Islet precursor cell (in vitro differentiated cells): ENCODE data around the gene ULK4.
A peak's percentile ranks its signal among the peaks of the same experiment; 100 is the strongest.
"Not testable (repeated sequence)": the region's sequence is repeated elsewhere in the genome, so short reads cannot be mapped to it uniquely, and the experiment has no call there.

Experiments used
- DNase-seq: peaks from one replicate; pipeline ENCODE4 v3.0.0-alpha.2; 2018

Gene ULK4

DNA sequence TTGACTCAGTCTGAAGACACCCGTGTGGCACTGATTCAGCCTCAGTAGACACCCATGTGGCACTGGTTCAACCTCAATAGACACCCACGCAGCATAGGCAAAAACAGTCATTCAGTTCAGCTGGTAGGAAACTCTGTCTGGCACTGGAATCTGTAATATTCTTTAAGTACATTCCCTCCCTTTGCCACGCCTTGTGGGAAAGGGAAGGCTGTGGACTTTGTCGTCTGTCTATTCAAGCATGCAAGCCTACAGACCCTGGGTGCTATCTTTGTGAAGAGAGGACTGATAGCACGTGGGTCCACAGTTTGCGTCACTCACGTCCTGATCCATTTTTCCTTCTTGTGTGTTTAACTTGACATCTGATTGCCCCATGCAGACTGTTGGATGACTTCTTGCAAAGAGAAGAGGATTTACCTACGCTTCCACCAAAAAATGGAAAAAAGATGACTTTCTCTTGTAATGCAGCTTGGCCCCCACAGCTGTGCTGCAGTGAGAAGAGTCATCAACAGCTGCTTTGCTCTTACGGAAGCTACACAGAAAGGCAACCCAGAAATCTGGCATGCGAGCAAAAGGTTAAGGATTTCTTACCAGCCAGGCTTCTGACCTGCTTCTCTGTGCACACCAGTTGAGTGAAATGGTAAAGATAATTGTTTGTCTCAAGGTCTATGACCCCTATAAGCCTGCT, 278.1 kb downstream of the ULK4 start:
- DNase-seq, result no peak

DNA sequence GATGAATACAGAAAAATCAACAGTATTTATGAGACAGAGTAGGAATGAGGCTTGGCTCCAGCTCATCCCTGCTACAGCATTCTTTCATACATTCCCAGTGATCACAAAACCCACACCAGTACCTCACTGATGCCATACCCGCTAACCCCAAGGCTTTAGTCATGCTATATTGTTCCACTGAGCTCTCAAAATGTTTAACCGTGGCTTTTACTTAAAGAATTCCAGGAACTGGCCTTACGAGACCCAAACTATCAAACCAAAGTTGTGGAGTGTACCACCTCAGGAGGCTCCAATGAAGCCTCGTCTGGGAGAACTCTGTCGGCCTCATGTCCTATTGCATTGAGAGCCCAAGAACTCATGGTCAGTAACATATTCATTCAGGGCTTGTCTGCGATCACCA, 278.9 kb downstream of the ULK4 start:
- DNase-seq, result no peak

DNA sequence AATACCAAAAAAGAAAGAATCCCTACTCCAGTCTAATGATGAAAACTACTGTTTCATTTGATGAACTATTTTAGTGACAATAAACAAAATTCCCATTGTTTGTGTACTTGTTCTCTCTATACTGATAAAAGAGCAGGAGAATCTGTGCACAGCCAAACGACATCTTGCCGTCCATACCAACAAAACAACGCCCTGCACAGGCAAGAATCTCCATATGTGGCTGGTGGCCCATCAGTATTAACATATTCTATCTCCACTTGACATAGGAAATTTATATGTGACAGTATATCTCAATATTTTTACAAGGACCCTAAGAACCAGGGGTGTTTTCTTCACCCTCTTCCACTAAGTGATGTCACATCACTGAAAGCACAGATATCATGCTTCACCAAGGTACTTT, 279.5 kb downstream of the ULK4 start:
- DNase-seq, result no peak

DNA sequence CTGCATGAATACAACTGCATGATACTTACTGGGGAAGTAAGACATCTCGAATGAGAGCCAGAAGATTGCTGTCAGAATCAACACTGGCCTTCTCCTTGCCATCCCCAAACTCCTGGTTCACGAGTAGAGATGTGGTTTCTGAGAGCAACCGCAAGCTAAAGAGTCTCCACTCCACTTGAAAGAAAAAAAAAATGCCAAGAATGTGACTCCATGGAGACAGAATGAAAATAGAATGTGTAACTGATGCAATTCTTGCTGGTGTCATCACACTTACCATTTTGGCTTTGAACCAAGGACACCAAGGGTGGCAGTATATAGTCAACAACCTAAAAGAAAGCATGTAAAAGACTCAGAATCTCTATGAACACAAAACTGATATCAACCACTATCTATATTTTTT, 280.4 kb downstream of the ULK4 start:
- peak; percentile 63 for DNase-seq

DNA sequence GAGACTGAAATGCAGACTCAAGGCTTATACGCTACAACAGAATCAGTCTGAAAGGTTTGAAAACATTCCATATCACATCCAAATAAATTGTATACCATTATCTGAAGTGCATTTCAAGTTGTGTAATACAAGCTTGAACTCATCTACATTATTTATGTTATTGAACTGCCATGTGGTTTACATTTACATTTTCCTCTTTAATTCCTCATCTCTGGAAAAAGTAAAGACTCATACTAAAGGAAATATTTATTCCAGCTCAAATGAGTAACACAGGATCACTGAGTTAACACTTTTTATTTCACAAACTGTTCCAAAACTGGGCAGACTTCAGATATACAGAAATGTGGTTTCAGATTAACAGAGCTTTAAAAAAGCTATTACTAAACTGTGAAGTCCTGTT, 282.5 kb downstream of the ULK4 start:
- no peak for DNase-seq

- not testable (repeated sequence) for DNase-seq
Measured at GRCh38 chr3:41675102-41675501, 286.8 kb downstream of the ULK4 start.

- no peak for DNase-seq
Measured at GRCh38 chr3:41674449-41674848, 287.5 kb downstream of the ULK4 start.

DNA sequence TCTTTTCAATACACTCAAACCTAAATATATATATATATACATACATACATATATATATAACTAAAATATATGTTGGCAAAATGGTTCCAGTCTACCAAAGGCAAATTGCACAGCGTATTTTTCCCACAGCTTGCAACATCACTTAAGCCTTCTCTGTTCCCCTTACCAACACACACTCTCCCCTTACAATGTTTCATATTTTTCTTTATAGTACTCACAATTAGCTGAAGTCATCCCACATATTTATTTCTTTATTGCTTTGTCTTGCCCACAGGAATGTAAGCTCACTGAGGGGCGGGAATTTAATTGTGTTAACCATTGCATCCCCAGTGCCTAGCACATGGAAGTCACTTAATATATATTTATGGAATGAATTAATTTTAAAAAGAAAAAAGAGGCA, 288.3 kb downstream of the ULK4 start:
- no peak for DNase-seq

- DNase-seq, result no peak
Measured at GRCh38 chr3:41668379-41668778, 293.5 kb downstream of the ULK4 start.

DNA sequence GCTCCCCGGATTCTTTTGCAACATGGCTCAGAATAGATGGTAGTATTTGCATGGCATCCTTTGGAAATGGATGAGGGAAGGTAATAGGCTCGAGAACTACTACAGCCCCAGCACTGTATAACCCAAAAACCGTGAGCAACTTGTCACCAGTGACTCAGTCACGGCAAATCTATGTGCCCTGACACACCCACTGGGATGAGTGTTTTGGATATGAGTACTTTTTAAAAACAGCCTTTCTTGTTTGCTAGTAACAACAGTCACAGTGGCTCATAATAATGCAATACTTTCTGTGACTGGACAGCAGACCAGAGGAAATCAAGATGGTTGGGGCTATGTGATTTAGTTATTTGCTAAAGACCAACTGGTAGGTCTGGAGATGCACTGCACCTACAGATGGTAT, 299.6 kb downstream of the ULK4 start:
- no peak for DNase-seq

DNA sequence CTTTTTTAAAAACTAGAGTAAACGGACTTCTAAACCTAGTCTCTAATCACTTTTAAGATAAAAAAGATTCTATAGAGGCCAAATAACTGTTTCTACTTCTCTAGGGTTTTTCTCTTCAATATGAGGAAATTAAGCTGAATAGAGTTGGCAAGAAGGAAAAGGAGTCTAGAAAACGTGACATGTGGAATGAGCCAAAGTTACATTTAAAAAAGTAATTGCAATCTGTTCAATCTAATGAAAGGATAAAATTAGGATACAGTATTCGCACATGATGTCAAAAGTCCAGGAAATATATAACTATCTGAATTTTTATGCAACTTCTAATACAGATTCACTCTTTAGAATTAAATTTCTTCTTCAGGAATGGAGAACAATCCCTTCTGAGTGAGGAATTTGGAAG, 300.1 kb downstream of the ULK4 start:
- DNase-seq, result no peak

- DNase-seq, result no peak
Measured at GRCh38 chr3:41660510-41660909, 301.4 kb downstream of the ULK4 start.

GRCh38 chr3:41653571-41654239, 308.2 kb downstream of the ULK4 start:
- no peak for DNase-seq

GRCh38 chr3:41652931-41653330, 309.0 kb downstream of the ULK4 start:
- peak; percentile 80 for DNase-seq

- DNase-seq, result no peak
Measured at GRCh38 chr3:41652506-41652905, 309.4 kb downstream of the ULK4 start.

- DNase-seq, result no peak
Measured at GRCh38 chr3:41651718-41652117, 310.2 kb downstream of the ULK4 start.

DNA sequence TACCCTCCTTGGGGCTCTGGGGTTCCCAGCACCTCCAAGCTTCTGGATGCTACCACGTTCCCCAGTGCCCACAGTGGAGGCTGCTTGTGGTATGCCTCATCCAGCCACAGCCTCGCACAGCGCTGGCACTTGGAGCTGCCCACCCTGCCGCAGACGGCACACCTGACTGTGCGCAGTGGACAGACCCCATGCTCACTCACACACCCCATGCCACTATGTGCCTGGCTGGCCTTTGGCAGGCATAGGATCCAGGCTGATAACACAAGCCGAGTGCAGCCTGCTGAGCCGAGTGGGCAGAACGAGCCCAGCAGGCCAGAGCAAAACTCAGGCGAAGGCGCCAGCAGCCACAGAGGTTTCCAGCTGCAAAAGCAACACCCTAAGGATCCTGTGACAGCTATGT, 311.5 kb downstream of the ULK4 start:
- no peak for DNase-seq

DNA sequence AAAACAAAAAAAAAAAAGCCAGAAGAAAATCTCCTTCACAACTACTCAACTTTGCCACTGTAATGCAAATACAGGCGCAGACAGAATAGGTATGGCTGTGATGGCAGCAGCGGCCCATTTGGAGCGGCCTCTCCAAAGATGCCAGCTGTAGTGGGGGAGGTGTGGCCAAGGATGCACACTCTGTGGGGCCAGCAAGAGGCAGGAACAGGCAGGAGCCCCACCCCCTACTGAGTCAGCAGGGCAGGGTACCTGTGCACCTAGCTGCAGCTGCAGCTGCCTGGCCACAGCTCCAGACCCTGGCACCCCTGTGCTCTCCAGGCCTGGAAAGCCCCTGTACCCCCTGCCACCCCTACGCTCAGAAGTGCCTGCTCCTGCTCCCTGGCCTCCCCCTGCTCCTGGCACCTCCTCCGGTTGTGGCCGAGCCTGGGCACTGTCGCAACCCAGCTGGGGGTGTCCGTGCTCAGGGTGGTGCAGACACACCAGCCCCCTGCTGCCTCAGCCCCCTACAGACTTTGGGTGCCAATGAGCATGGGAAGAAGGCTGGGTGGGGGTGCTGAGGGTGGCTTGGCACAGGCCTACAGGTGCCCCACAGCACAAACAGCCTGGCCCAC, 312.7 kb downstream of the ULK4 start:
- DNase-seq, result no peak

GRCh38 chr3:41647730-41648129, 314.2 kb downstream of the ULK4 start:
- not testable (repeated sequence) for DNase-seq

DNA sequence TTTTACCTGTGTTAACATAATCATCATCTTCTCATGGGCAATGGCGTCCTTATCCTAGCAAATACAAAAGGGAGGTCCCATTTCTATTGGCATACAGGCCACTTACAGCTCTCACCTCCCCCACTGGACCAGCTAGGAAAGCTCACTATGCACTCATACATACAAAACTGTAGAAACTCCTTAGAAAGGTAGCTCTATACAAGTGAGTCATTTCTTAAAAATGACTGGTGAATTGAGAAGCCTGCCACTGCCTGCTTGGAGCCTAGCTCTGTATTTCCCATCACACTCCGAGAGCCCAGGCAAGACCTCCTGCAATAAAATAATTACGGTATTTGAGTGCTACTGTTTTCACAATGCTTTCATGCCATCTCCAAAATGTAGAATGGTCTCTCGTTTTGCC, 321.8 kb downstream of the ULK4 start:
- DNase-seq, result no peak

- DNase-seq, result no peak
Measured at GRCh38 chr3:41638381-41638780, 323.5 kb downstream of the ULK4 start.

DNA sequence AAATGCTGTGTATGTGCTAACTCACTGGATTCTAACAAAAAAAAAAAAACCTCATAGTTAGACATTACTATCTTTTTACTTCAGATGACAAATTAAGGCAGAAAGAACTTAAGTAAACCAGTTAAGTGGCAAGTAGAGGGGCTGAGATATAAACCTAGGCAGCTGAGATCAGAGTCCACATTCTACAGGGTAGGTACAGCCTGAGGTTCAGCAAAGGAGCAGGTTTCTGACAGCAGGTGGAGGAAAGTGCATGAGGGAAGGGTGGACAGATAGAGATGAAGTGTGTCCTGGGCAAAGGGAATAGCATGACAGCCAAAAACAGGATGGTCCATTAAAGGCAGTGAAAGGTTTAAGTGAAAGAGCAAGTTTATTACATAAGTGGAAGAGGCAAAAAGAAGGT, 329.2 kb downstream of the ULK4 start:
- DNase-seq, result no peak

GRCh38 chr3:41630708-41631107, 331.2 kb downstream of the ULK4 start:
- DNase-seq, result no peak

GRCh38 chr3:41629986-41630385, 331.9 kb downstream of the ULK4 start:
- no peak for DNase-seq

- DNase-seq, result no peak
Measured at GRCh38 chr3:41629072-41629471, 332.8 kb downstream of the ULK4 start.
